HepG2 (cell line): Measurements from ENCODE around the gene MUC6. TPM values are rescaled to one million over a fixed set of nuclear protein-coding genes. Genes with fewer than 3 reads are reported as not detected.

Source experiments
- ATAC-seq: fragments of 200-7000 bp; cut with Tn5 transposase; 3 replicates; pipeline ENCODE4 v1.9.1; 2020; ENCODE audit warnings: mild to moderate bottlenecking, moderate library complexity
- BruUV-seq: library from RNA; stranded (reverse); fragments of 400-500 nt; replicated peaks from 2 replicates; lab custom pipeline; 2021; lab: Mats Ljungman, UMichigan
- CTCF ChIA-PET: fragments of 300-600 bp; formaldehyde crosslinking; extraction: SDS; loops from one replicate; lab custom pipeline; 2021; ENCODE audit warnings: low total read pairs, inconsistent platforms, low intra/inter-chr PET ratio; lab: Yijun Ruan, JAX
- POLR2A ChIA-PET: fragments of 350-600 bp; sonication (Branson Sonifier 250); formaldehyde crosslinking; loops from one replicate; lab custom pipeline; 2020; ENCODE audit warnings: antibody characterized with exemption, inconsistent platforms; lab: Yijun Ruan, JAX
- DNase-seq: peaks from one replicate; pipeline ENCODE4 v3.0.0-alpha.2; 2015; ENCODE audit warnings: low spot score
- FAIRE-seq: peaks from 3 replicates; lab custom pipeline; 2011; peaks lifted over from hg19 to GRCh38; lab: Jason Lieb, UNC
- H2AFZ ChIP-seq: one replicate; pipeline ENCODE4 v1.6.1; 2011; ENCODE audit warnings: low read length, inconsistent platforms
- H3K27ac ChIP-seq: fragments of 300-600 bp; 3 replicates; pipeline ENCODE4 v1.8.0; 2011; ENCODE audit warnings: mixed run types, mild to moderate bottlenecking, mixed read lengths, low read length, inconsistent platforms; ENCODE audit not compliant: insufficient read depth; ENCODE audit errors: extremely low read length
- H3K27me3 ChIP-seq, 2 experiments: fragments of 200-600 bp in 1 of 2; 2 replicates in 1 of 2; 3 replicates in 1 of 2; pipeline versions ENCODE4 v1.6.0 to v1.8.0; 2011; ENCODE audit warnings: low read length in 2 of 2, mild to moderate bottlenecking in 2 of 2, moderate library complexity in 2 of 2, inconsistent platforms in 1 of 2; ENCODE audit not compliant: insufficient read depth in 2 of 2, control insufficient read depth in 1 of 2
- H3K36me3 ChIP-seq, 2 experiments: fragments of 200-600 bp in 1 of 2; replicated peaks in 1 of 2; 2 replicates in 1 of 2; 3 replicates in 1 of 2; pipeline versions ENCODE4 v1.5.1 to v1.8.0; 2011; ENCODE audit warnings: low read length in 2 of 2, inconsistent platforms in 1 of 2; ENCODE audit not compliant: insufficient read depth in 2 of 2, control insufficient read depth in 1 of 2
- H3K4me1 ChIP-seq: 2 replicates; pipeline ENCODE4 v1.5.1; 2012; ENCODE audit warnings: low read length, inconsistent platforms; ENCODE audit not compliant: insufficient read depth
- H3K4me2 ChIP-seq: 2 replicates; pipeline ENCODE4 v1.6.0; 2011; ENCODE audit warnings: low read depth, low read length, inconsistent platforms
- H3K4me3 ChIP-seq, 3 experiments: fragments of 200-600 bp in 1 of 3; sonication (generic), shearing (Covaris generic) in 1 of 3; replicated peaks in 1 of 3; 2 replicates each; pipeline ENCODE4 v1.5.1; 2011 to 2016; ENCODE audit warnings: low read length in 3 of 3, inconsistent platforms in 2 of 3, low read depth in 2 of 3, mild to moderate bottlenecking in 2 of 3, control low read depth in 1 of 3, mixed read lengths in 1 of 3; ENCODE audit not compliant: insufficient read depth in 1 of 3
- H3K79me2 ChIP-seq: one replicate; pipeline ENCODE4 v1.6.1; 2011; ENCODE audit warnings: low read length, inconsistent platforms; ENCODE audit not compliant: insufficient read depth
- H3K9ac ChIP-seq: 2 replicates; pipeline ENCODE4 v1.6.0; 2011; ENCODE audit warnings: mild to moderate bottlenecking, low read depth, low read length, inconsistent platforms; ENCODE audit not compliant: insufficient read depth
- H3K9me3 ChIP-seq: 2 replicates; pipeline ENCODE4 v1.5.1; 2012; ENCODE audit warnings: mild to moderate bottlenecking, low read length
- H4K20me1 ChIP-seq: 2 replicates; pipeline ENCODE4 v1.6.0; 2011; ENCODE audit warnings: inconsistent platforms, mild to moderate bottlenecking, low read length, moderate library complexity; ENCODE audit not compliant: insufficient read depth
- ARID2 ChIP-seq: sonication (generic); formaldehyde crosslinking; IDR thresholded peaks from 2 replicates; pipeline ENCODE4 v1.8.1; 2022; ENCODE audit warnings: mild to moderate bottlenecking, missing genetic modification reagents, borderline replicate concordance
- CHD4 ChIP-seq: fragments of 200-600 bp; sonication (generic); IDR thresholded peaks from 2 replicates; pipeline ENCODE4 v1.7.0; 2017; ENCODE audit warnings: mild to moderate bottlenecking, low read length, borderline replicate concordance
- CTCF ChIP-seq: sonication (generic); formaldehyde crosslinking; IDR thresholded peaks from 2 replicates; pipeline ENCODE4 v1.5.0; 2020; ENCODE audit warnings: mild to moderate bottlenecking, missing genetic modification reagents, moderate library complexity
- DDIT3 ChIP-seq: sonication (generic); formaldehyde crosslinking; IDR thresholded peaks from 2 replicates; pipeline ENCODE4 v1.4.0; 2020; ENCODE audit warnings: mild to moderate bottlenecking, missing genetic modification reagents
- GATAD2A ChIP-seq: IDR thresholded peaks from 2 replicates; pipeline ENCODE4 v1.6.1; 2016
- GTF2F1 ChIP-seq: fragments of 150-350 bp; IDR thresholded peaks from 2 replicates; pipeline ENCODE4 v1.6.1; 2014; ENCODE audit warnings: low read length
- KDM4B ChIP-seq: sonication (generic); formaldehyde crosslinking; IDR thresholded peaks from 2 replicates; pipeline ENCODE4 v1.4.0; 2020; ENCODE audit warnings: missing genetic modification reagents
- MAZ ChIP-seq, 2 experiments: sonication (generic) in 1 of 2; formaldehyde crosslinking in 1 of 2; IDR thresholded peaks; 2 replicates each; pipeline versions ENCODE4 v1.5.0 to v1.6.1; 2012 to 2020; ENCODE audit warnings: low read depth in 2 of 2, mild to moderate bottlenecking in 2 of 2, borderline replicate concordance in 1 of 2, improper control_type of control experiment in 1 of 2, low read length in 1 of 2, missing genetic modification reagents in 1 of 2, moderate library complexity in 1 of 2
- MXI1 ChIP-seq: IDR thresholded peaks from 3 replicates; pipeline ENCODE4 v1.6.1; 2012; ENCODE audit warnings: low read depth, low read length, inconsistent platforms, borderline replicate concordance
- REST ChIP-seq, 2 experiments: IDR thresholded peaks; 2 replicates each; pipeline ENCODE4 v1.6.1; 2011 to 2012; ENCODE audit warnings: low read length in 2 of 2, borderline replicate concordance in 1 of 2, low read depth in 1 of 2, mild to moderate bottlenecking in 1 of 2, moderate library complexity in 1 of 2
- SP5 ChIP-seq: IDR thresholded peaks from 2 replicates; pipeline ENCODE4 v1.6.1; 2016; ENCODE audit warnings: low read depth, borderline replicate concordance
- ZNF225 ChIP-seq: sonication (generic); formaldehyde crosslinking; IDR thresholded peaks from 2 replicates; pipeline ENCODE4 v1.4.0; 2020; ENCODE audit warnings: mild to moderate bottlenecking, missing genetic modification reagents
- ZNF33B ChIP-seq: sonication (generic); formaldehyde crosslinking; IDR thresholded peaks from 2 replicates; pipeline ENCODE4 v1.5.1; 2020; ENCODE audit warnings: mild to moderate bottlenecking, missing genetic modification reagents
- ZNF691 ChIP-seq: sonication (generic); formaldehyde crosslinking; IDR thresholded peaks from 2 replicates; pipeline ENCODE4 v1.4.0; 2020; ENCODE audit warnings: missing genetic modification reagents, low read depth, mild to moderate bottlenecking, borderline replicate concordance
- ZNF713 ChIP-seq: sonication (generic); formaldehyde crosslinking; IDR thresholded peaks from 2 replicates; pipeline ENCODE4 v1.4.0; 2020; ENCODE audit warnings: mild to moderate bottlenecking, missing genetic modification reagents
- ZNF879 ChIP-seq: sonication (generic); formaldehyde crosslinking; IDR thresholded peaks from 2 replicates; pipeline ENCODE4 v1.8.1; 2023; ENCODE audit warnings: missing genetic modification reagents
- WGBS: methylation state at CpG from one replicate; pipeline ENCODE4 v1.1.6; 2017; ENCODE audit warnings: low lambda C conversion rate; 5-methylcytosine and 5-hydroxymethylcytosine counted together
- in situ Hi-C: cut with HindIII; loops from 2 replicates; pipeline ENCODE4 v1.10.0; 2017; ENCODE audit warnings: low pct_unique_long_range_greater_than_20kb; ENCODE audit not compliant: extremely low pct_ligation_motif_present
- intact Hi-C: fragments of 100-400 bp; cut with micrococcal nuclease; formaldehyde crosslinking; loops from one replicate; pipeline ENCODE4 v1.10.0; 2022; ENCODE audit not compliant: unreplicated experiment
- polyA plus RNA-seq, 8 experiments: library from polyadenylated mRNA; depleted of rRNA in 3 of 8; stranded (reverse) in 7 of 8; unstranded in 1 of 8; fragments of >200 nt; fragmentation: Illumina TruSeq in 4 of 8; extraction: Trizol in 4 of 8; gene quantifications; 2 replicates each; pipeline versions ENCODE4 v1.2.1 to v1.2.3, GENCODE V29; 2011 to 2016; ENCODE audit warnings: low read depth in 4 of 8, missing spikeins in 1 of 8, mixed read lengths in 1 of 8; ENCODE audit not compliant: insufficient read depth in 1 of 8
- total RNA-seq, 5 experiments: library from RNA; depleted of rRNA; stranded (reverse); fragments of >200 nt; fragmentation: Illumina TruSeq; extraction: Trizol; gene quantifications; 2 replicates each; pipeline ENCODE4 v1.2.3, GENCODE V29; 2016; ENCODE audit warnings: low read depth in 1 of 5
- TF ChIP-seq, protein P1 (sequence below): fragments of 450-650 bp; IDR thresholded peaks from 2 replicates; pipeline ENCODE4 v1.6.1; 2017

Gene MUC6
- total and polyA plus RNA-seq, 2 of the 13 experiments (the other 11 are each of a cell fraction or from before 2014, with no cell fraction given) = not detected

GRCh38 chr11:1019321-1019910 lies 17.1 kb downstream of the MUC6 start:
- H3K4me3 ChIP-seq = no peak overlapping the region
- no peak overlapping the region for H2AFZ ChIP-seq
- H3K4me1 ChIP-seq = no peaks in the 10 kb centered on the region
- ChIA-PET CTCF (no interaction called here), POLR2A (no interaction called here)
- no peak for FAIRE-seq
- TF ChIP-seq ZNF713 (CRISPR knock-in tag) (no peak), KDM4B (CRISPR knock-in tag) (no peak), GTF2F1 (no peak), ARID2 (no peak), ZNF879 (CRISPR knock-in tag) (no peak), CHD4 (no peak), ZNF691 (no peak), ZNF33B (CRISPR knock-in tag) (no peak), REST (IDR thresholded peaks at IDR 0.05; ENCODE audit: borderline replicate concordance in 1 of 2, low read depth in 1 of 2, low read length in 2 of 2) (no peak), DDIT3 (CRISPR knock-in tag) (no peak), MXI1 (no peak), MAZ (IDR thresholded peaks at IDR 0.05; ENCODE audit: borderline replicate concordance, low read depth, low read length) (no peak), MAZ (CRISPR knock-in tag; IDR thresholded peaks at IDR 0.05; ENCODE audit: low read depth) (no peak), GATAD2A (no peak), CTCF (CRISPR knock-in tag) (no peak), ZNF225 (no peak), SP5 (no peak)
- TF ChIP-seq, protein P1, sequence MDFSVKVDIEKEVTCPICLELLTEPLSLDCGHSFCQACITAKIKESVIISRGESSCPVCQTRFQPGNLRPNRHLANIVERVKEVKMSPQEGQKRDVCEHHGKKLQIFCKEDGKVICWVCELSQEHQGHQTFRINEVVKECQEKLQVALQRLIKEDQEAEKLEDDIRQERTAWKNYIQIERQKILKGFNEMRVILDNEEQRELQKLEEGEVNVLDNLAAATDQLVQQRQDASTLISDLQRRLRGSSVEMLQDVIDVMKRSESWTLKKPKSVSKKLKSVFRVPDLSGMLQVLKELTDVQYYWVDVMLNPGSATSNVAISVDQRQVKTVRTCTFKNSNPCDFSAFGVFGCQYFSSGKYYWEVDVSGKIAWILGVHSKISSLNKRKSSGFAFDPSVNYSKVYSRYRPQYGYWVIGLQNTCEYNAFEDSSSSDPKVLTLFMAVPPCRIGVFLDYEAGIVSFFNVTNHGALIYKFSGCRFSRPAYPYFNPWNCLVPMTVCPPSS = no peak
- H3K9me3 ChIP-seq = no peaks in the 10 kb centered on the region
- in situ Hi-C loops = no loop called here
- H3K27ac ChIP-seq = no peak overlapping the region
- H3K4me2 ChIP-seq = no peak overlapping the region
- intact Hi-C loops = no loop called here
- H3K9ac ChIP-seq = no peak overlapping the region
- DNase-seq = no peak
- 66% methylated on average over 11 of the region's 21 CpGs for WGBS
- H3K27me3 ChIP-seq = no peaks in the 10 kb centered on the region; a peak in 1 of 5 replicates
- no peaks in the 10 kb centered on the region for H4K20me1 ChIP-seq
- no peaks in the 10 kb centered on the region for H3K36me3 ChIP-seq
- no TSS peak for BruUV-seq
- ATAC-seq = no peak
- no peaks in the 10 kb centered on the region for H3K79me2 ChIP-seq
